Stimulated activated CD8-positive, alpha-beta memory T cell treated with anti-CD3 and anti-CD28 coated beads, Interleukin-4, amount 100 ng/mL, for 48 hours (primary cell): ENCODE measurements around the gene KYNU.

Source experiments
- DNase-seq: peaks from one replicate; pipeline ENCODE4 v3.0.0-alpha.2; 2020

KYNU gene

DNA sequence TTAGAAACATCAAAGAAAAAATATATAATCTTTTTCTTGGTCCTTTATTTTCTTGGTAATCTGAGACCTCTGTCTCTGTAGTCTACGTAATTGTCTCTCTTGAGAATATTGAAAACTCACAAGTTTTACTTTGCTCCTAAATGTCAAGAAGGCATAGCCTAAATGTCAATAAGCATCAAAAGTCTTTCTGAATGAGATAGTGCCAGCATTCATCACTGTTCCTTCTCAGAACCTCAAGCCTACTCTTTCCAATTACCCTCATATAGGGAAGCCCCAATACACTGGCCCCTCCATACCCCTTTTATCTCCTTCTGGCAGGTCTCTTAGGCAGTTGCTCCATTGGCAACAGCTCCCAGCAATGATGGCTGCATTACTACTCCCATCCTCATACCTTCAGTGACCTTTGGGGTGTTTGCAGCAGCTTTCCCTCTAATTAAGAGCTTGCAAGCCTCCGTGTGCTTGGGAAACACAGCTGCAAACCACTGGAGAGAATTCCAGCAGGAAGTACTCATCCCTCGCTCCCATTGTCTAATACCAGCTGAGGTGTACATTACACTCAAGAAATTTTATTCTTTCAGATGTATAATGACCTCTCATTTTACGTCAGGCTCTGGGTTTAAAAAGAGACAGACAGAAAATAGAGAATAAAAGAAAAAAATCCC, 95.8 kb downstream of the KYNU start:
- DNase-seq: no peak

DNA sequence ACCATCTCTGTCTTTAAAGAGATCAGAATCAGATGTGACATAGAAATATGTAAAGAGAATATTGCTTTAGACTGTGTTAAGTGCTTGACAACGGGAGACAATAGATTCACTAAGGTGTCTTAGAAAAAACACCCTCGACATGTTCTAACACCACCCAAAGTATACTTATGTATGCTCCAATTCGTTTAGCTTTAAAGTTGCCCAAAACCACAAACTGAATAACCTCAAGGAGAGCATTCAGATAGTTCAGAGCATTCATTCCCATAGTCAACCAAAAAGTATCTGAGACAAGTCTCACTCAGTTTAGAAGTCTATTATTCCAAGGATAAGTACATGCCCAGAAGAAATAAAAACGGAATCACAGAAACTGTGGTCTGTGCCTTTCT, 96.4 kb downstream of the KYNU start:
- DNase-seq: no peak

DNA sequence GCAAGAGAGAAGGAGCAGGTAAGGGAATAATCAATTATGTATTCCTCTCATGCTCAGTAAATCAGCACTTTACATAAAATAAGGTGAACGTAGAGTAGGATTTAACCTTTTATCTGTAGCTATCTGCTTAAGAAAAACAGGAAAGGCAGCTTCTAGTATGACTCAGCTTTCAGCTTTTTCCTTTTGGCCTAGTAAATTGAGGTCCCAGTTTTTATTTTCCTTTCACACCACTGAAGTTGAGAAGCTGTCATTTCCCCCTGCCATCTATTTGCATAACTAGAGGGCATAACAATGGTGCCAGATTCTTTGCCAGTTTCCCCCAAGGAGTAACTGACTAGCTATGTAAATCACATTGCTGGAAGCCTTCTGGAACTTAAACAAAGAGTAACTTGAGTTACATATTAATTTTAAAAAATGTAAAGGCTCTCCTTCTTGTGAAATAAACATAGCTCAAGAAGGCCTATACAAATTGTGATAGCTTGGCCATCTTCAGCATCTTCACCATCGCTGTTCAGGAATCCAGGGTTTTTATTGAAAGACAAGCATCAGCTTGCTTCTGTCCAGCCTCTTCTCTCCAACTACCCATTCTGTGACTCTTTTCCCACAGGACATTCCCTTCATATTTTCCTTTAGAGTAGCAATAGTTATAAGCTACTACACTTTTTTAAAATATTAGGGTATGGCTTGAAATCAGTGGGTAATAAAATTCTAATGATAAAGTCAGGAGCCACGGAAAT, 97.0 kb downstream of the KYNU start:
- DNase-seq: no peak

DNA sequence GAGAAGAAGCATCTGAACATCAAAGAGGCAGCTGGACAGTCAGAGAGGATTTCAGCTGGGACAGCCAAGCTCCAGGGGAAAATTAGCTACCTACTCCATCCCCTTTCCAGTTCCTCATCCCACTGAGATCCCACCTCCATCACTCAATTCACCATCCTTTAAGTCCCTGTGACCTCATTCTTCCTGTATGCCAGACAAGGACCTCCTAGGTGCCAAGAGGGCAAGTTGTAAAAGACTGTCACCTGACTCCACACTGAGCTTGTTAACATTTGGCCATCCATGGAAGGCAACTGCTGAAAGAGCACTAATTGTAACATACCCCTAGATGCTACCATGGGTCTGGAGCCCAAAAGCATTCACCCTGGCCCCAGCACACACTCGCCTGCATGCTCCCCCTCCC, 97.8 kb downstream of the KYNU start:
- no peak for DNase-seq

DNA sequence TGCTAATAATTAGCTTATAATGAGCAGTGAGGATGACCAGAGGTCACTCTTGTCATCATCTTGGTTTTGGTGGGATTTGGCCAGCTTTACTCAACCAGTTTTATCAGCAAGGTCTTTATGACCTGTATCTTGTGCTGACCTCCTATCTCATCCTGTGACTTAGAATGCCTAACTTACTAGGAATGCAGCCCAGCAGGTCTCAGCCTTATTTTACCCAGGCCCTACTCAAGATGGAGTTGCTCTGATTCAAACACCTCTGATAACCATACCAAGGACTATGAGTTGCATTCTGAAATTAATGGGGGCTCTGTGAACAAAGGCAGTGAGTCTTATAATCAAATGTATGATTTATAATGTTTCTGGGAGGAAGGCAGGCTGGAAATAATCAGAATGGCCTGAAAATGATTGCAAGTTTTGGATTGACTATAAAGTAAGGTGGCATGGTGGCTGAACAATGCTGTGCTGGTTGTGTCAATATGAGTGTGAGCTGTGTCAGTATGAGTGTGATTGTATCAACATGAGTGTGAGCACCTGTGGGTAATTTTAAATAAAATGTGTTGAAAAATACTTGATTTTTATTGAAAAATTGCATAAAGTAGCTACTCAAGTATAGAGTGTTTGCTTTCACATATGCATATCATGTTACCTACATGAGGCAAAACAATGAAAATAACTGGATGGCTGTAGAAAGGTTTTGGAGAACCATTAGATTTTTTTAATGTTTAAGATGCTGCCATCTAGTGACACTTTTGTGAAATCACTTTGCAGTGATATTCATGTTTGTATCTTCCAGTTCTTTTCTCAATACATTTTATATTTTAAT, 103.0 kb downstream of the KYNU start:
- no peak for DNase-seq

DNA sequence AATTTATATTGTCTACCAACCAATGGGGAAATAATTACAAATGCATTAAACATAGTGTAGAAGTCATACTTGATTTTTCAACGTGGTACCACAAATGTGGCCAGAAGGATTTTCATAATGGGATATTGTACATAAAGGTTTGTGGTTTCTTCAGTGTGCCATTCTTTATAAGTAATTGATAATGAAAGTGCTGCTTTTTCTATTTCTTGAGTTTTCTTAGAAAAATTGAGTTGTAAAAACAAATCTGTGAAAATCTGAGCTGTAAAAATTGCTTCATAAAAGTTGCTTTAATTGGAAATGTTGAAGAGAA, 103.6 kb downstream of the KYNU start:
- no peak for DNase-seq

DNA sequence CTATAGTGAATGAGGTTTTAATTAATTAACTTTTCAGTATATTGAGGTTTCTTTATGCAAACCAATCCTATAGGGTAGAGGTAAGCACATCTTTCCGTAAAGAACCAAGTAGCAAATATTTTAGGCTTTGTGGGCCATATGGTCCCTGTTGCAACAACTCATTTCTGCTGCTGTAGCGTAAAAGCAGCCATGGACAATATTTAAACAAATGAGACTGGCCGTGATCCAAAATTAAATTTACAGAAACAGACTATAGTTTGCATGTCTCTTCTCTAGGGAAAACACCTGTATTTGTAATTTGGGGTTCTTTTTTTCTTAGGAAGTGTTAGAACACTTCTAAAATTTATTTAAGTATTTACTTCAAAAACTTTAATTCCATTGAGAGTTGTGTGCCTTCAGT, 104.3 kb downstream of the KYNU start:
- DNase-seq: no peak

DNA sequence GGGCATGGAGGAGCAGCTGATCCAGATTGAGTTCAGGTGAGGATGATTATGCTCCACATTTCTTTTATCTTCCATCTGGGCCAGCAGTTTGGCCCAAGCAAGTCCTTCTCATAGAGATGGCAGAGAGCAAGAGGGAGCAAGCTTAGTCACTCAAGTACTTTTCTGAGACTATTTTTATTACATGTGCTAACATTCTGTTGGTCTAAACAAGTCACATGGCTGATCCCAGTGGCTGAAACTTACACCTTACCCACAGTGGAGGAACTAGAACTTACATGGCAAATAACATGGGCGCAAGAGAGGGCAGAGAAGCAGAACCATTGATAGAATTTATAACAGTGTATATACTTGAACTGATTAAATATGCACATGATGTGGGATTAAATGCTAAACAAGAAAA, 105.7 kb downstream of the KYNU start:
- DNase-seq: no peak

DNA sequence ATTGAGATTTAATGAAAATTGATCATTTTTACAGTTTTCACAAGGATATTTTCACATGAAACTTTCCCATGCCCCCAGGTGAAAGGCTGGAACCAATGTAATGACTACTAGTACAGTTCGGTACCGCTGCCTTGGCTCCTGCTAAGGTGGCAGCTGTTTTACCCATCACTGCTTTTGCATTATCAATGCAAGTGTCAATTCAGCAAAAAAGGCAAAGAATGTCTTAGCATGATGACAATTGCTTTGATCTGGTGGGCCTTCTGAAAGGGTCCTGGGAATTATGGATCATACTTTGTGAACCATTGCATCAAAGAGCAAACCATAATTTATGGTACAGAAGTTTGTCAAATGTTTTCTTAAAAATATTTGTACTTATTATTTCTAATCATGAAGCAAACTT, 107.2 kb downstream of the KYNU start:
- DNase-seq: no peak

DNA sequence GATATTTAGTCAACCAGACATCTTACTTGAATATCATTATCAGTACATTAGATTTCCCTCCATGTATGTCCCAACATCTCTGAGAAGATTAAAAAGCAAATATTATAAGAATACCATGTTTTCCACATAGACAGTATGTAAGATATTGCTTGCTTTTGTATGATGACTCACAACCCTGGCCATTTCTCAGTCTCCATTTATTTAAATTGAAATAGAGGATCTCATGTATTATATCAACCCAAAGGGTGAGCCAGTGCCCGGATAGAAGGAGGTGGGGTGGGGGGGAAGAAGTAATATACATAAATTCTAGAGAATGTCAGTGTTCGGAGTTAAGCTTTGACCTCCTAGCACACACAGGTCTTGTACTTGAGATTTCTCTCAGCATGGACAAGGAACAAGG, 109.6 kb downstream of the KYNU start:
- DNase-seq: no peak

DNA sequence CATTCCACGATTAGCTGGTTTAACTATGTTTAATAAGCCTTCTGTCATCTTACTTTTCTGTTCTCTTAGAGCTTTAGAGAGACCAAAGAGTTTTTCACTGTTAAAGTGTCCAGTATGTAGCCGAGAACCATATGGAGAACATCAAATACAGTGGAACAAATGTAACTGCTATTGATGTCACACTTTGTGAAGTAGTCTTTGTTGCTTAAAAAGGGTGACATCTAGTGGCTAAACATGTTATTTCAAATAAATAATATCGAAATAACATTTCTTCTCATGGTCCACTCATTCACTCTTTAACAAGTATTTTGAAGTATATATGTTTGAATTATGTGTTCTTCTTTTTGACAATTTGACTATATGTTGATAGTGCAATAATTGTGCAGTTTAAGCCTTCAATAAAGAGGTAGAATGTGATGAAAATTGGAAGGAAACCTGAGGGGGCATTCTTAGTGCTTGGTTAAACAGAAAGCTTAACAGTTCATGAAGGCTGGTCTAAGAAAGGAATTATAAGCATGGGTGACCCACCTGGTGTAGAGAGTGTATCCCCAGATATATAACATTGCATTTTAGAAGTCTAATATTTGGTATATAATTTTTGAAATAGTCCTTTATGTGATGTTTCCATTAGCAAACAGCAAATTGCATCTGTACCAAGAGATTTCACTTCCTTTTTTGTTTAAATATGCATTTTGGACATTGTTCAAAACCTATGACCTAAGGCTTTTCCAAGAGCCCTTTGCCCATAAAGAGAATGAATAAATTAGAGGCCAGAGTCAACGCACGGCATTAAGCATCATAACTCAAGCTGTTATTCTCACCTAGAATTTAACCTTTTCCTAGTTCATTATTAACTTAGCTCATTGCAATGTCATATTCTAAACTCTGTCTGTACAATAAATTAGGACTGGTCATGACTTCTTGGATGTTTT, 112.1 kb downstream of the KYNU start:
- no peak for DNase-seq

DNA sequence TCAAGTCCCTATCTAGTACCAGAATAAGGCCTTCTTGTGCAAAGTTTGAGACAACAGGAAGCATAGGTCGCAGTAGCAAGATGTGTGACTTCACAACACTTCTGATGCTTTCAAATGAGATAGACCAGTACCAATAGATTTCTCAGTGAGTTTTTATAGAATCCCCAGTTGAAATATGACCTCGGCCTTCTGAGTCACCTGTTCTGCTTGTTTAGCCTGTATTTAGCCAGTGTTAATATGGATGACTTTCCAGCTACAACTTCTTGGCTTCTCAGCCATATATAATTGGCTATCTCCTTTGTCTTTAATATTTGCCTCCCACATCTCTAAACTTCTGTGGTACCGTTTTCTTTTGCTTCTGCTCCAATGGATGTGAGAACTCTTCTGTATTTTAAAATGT, 113.8 kb downstream of the KYNU start:
- DNase-seq: no peak

DNA sequence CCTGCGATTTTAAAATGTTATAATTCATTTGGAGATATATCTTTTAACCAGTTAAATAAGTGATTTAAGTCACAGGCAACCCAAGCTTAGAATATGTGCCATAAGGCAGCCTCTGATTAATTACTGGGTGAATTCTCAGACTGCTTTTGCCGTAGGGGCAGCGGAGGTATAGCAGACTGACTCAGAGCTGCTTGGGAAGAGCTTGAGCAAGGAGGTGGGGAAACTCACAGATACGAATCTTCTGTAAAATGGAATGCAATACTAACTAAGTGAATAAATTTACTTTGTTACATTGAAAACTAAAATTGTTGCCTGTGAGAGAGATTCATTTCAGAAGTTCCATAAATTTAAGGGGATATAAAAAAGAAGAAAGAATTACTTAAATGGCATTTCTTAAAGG, 115.4 kb downstream of the KYNU start:
- no peak for DNase-seq

DNA sequence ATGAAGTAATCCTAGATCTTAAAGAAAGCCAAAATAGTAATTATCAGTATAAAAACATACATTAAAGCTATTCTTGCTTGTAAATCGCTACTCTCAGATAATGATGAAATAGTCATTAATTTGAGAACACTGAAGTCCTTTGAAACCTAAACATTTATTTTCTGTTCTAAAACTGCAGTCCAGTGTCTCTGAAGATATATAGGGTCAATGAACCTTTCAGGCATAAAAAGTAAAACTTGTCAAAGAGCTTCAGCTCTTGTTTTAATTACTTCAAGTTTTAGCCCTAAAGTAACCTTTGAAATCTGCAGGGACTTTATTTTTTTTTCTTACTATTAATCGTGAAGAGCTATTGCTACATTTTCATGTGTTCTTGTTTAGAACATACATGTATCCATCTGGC, 116.3 kb downstream of the KYNU start:
- no peak for DNase-seq

DNA sequence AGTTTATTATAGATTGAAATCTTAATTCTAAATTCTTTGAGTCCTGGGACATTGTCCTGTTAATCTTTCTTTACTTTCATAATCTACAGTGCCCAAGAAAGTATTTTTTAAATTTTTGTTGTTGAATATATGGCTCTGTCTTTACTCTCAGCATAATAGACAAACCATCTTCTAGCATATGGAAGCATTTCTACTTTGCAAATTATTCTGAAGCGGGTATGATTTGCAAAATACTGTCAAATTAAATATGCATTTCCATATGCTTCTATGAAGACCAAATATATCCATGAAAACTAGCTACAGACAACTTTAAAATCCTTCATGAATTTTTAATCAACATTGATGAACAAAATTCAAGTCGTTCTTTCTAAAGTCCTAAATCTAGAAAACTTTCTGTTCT, 117.2 kb downstream of the KYNU start:
- DNase-seq: no peak

DNA sequence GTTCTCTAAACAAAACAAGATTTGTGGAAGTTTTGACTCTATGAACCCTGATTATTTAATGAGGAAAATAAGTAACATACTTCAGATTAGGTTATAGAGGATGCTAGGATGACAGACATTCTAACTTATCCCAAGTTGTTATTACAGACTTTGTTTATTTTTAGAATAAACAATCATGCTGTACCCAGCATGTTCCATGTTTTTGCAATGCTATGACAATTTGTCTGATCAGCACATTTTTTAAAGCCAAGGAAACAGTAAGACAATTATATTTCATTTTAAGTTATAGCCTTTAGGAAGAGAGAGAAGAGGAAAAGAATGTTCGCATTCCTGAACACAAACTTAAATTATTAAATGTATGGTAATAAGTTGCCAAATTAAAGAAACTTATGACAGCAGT, 119.8 kb downstream of the KYNU start:
- no peak for DNase-seq

DNA sequence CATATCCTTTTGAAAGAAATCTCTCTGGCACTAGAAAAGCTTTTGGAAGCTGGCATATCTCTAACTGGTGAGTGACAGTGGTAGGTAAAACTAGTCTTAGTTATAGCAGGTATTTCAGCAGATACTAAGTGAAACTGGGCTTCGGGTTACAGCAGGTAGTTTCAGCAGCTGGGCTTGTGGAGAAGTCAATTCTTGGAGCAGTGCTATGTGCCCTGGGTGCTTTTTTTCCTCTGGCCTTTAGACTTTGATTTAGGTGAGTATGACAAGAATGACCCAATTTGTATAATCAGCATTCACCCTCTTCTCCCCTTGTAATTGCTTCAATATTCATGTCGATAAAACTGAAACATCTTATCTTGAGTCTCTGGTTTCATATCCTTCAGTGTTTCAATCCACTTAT, 123.1 kb downstream of the KYNU start:
- DNase-seq: no peak

DNA sequence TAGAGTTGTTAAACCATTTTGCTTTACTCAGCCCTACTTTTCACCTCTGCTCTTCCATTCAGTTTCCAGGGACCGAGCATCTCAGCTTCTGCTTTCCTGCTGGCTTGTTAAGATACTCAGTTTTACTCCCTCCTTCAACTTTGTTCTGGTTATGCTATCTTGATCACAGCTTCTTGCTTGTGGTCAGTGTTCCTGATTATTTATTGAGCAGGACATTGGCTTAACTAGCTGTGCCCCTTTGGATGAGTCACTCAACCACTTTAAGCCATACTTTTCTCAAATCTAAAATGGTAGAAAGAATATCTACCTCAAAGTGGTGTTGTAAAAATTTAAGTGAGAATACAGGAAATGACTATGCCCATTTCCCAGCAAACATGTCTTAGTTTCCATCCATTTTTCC, 124.0 kb downstream of the KYNU start:
- no peak for DNase-seq

DNA sequence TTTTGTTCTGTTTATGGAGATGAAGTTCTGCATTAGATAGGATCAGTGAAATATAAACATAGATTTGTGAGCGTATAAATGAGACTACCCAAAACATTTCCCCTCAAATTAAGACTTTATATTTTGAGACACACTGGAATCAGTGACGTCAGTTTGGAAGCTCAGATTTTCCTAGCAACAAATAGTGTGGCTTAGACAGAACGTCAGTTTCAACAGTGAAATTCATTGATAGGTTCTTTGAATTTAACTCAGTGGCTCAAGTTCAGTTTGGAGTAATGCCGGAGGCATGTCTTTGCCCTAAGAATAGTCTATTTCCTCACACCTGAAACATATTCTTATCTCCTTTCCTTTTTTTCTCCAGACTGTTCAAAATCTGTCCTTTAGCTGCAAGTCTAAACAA, 138.2 kb downstream of the KYNU start:
- DNase-seq: no peak

DNA sequence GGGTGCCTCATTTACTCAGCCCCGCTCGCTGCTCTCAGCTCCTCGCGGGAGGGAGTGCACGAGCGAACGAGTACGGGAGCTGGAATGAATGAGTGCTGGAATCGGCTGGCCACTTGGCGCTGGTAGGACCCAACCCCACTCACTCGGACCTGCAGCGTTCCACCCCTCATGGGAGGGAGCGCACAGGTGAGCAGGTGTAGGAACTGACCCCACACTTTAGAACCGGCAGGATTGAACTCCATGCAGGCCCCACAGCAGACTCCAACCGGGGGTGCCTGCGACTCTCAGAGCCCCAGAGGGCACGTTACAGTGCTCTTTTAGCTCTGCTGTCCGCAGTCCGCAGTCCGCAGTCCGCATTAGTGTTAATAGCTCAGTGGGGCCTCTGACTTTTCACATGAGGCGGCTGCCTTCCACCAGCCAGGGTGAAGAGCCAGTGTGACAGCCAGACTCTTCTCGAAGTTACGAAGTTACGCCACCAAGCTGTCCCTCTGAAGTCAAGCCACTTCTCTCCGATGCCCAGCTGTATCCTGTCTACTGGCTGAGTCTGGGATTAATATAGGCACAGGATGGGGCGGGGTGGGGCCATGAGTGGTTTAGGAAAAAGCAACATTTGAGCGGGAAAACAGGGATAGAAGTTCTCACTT, 149.1 kb downstream of the KYNU start:
- DNase-seq: no peak

DNA sequence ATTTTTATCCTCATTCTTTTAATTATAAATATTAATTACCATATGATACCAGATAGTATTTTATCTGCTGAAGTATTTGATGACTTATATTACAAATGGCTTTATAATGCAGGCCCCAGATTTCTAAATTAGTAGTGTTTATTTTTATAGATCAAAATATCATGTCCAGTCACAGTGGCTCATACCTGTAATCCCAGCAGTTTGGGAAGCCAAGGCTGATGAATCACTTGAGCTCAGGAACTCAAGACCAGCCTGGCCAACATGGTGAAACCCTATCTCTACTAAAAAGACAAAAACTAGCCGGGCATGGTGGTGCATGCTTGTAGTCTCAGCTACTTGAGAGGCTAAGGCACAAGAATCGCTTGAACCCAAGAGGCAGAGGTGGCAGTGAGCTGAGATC, 151.7 kb downstream of the KYNU start:
- no peak for DNase-seq

DNA sequence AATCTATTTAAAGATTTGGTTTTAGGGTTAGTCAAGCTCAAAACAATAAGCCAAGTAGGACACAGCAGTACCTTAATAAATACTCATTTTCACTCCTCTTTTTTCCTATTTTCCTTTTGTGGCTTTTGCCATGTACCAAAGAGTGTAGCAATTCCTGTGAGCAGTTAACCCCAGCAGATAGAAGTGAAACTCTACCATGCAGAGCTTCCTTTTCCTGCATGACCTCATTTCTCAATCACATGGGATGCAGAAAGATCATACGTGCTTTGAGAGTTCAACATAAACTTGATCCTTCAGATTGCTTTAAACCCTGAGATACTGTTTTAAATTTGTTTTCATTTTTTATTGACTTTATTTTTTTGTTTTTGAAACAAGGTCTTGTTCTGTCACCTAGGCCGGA, 152.7 kb downstream of the KYNU start:
- no peak for DNase-seq
